ENCODE results near the gene PAN2. TPM values are rescaled to one million over a fixed set of nuclear protein-coding genes. Genes with fewer than 3 reads are reported as not detected.

The PAN2 gene
- total and polyA plus RNA-seq, 4 experiments from 2014 or later: 5.6 to 203 (median 102) TPM

GRCh38 chr12:56300644-56301464 is 32.9 kb downstream of the PAN2 start:
- H3K4me3 ChIP-seq (ENCODE audit: low read length in 2 of 2): peak overlapping the region; percentile 79 to 97
- ChIA-PET CTCF (ENCODE audit: partially characterized antibody) (no interaction called here), POLR2A (ENCODE audit: partially characterized antibody) (interaction anchor here (0.6 to 2.8 kb wide), 4 partner anchors 10 to 62 kb away, joined by 4 to 10 read pairs (median 7); partner anchors contain the start of genes ANKRD52 and PAN2)
- Mint-ChIP-seq H3K27me3 (no peaks in the 10 kb centered on the region), H3K4me1 (peaks cover 31 to 66% (median 48%) of the 10 kb centered on the region in 4 donors), H3K27ac (peak overlapping the region; percentile 95 to 99 (median 98)), H3K4me3 (peak overlapping the region; percentile 90 to 97 (median 96)), H3K36me3 (peaks cover 3 to 31% of the 10 kb centered on the region in 2 donors), H3K9me3 (no peaks in the 10 kb centered on the region)
- no peaks in the 10 kb centered on the region for H3K9me3 ChIP-seq (ENCODE audit: control insufficient read depth in 1 of 2, low read length in 2 of 2)
- no peak for DNase-seq
- peaks cover 56% of the 10 kb centered on the region for H3K4me1 ChIP-seq (ENCODE audit: insufficient read depth, low read length)
- intact Hi-C loops (cut with micrococcal nuclease): loop anchor here (1.0 kb wide), 11 partner anchors 15 to 563 kb away; partner anchors contain the start of genes ANKRD52, IL23A, SPRYD4 and STAT2
- H3K27me3 ChIP-seq (ENCODE audit: insufficient read depth, low read length): no peaks in the 10 kb centered on the region
- peaks cover 4% of the 10 kb centered on the region for H3K36me3 ChIP-seq (ENCODE audit: insufficient read depth, low read length)
- peak overlapping the region; percentile 99 for H3K27ac ChIP-seq (ENCODE audit: low read depth, low read length)

- H3K27ac ChIP-seq (ENCODE audit: low read depth, low read length): peak within 1 kb of the TSS; percentile 99
- peaks cover 4% of the 10 kb centered on the region for H3K36me3 ChIP-seq (ENCODE audit: insufficient read depth, low read length)
- peak; percentile 98 to 99 (median 99) for DNase-seq
- Mint-ChIP-seq H3K4me1 (peaks cover 31 to 66% (median 50%) of the 10 kb centered on the region in 4 donors), H3K27me3 (no peaks in the 10 kb centered on the region), H3K36me3 (peaks cover under 1 to 28% of the 10 kb centered on the region in 2 donors), H3K9me3 (no peaks in the 10 kb centered on the region), H3K4me3 (peak within 1 kb of the TSS; percentile 90 to 97 (median 96)), H3K27ac (peak within 1 kb of the TSS; percentile 95 to 99 (median 98))
- ChIA-PET CTCF (ENCODE audit: partially characterized antibody) (interaction anchor here (1.4 to 1.5 kb wide), 2 partner anchors 60 to 164 kb away, joined by 4 to 6 read pairs; partner anchors contain the start of gene STAT2), POLR2A (ENCODE audit: partially characterized antibody) (interaction anchor here (0.6 to 2.8 kb wide), 15 partner anchors 8 to 426 kb away, joined by 3 to 11 read pairs (median 4); partner anchors contain the start of genes ANKRD52, ESYT1, IL23A and PA2G4)
- H3K27me3 ChIP-seq (ENCODE audit: insufficient read depth, low read length): no peaks in the 10 kb centered on the region
- H3K4me3 ChIP-seq (ENCODE audit: low read length in 2 of 2): peak within 1 kb of the TSS; percentile 79 to 97
- H3K9me3 ChIP-seq (ENCODE audit: control insufficient read depth in 1 of 2, low read length in 2 of 2): no peaks in the 10 kb centered on the region
- peaks cover 57% of the 10 kb centered on the region for H3K4me1 ChIP-seq (ENCODE audit: insufficient read depth, low read length)
- intact Hi-C loops (cut with micrococcal nuclease): loop anchor here (1.0 kb wide), 12 partner anchors 9 to 562 kb away; partner anchors contain the start of genes ANKRD52, IL23A, SPRYD4 and STAT2
Observed at GRCh38 chr12:56299853-56300643, 33.8 kb downstream of the PAN2 start, which contains the start of gene CS. TSS of gene CS (minus strand) at chr12:56300330. CDS start at chr12:56300201, 129 bp downstream.

- CTCF ChIA-PET (ENCODE audit: partially characterized antibody): interaction anchor here (1.3 to 1.6 kb wide), 4 partner anchors 17 to 165 kb away, joined by 4 to 6 read pairs (median 6); partner anchors contain the start of genes CNPY2, RNF41 and STAT2
- Histone ChIP-seq H3K27ac (ENCODE audit: low read depth, low read length) (peak overlapping the region; percentile 99), H3K27me3 (ENCODE audit: insufficient read depth, low read length) (no peaks in the 10 kb centered on the region), H3K36me3 (ENCODE audit: insufficient read depth, low read length) (peaks cover 4% of the 10 kb centered on the region), H3K4me3 (ENCODE audit: low read length in 2 of 2) (peak overlapping the region; percentile 79 to 83), H3K9me3 (ENCODE audit: control insufficient read depth in 1 of 2, low read length in 2 of 2) (no peaks in the 10 kb centered on the region), H3K4me1 (ENCODE audit: insufficient read depth, low read length) (peaks cover 57% of the 10 kb centered on the region)
- intact Hi-C loops (cut with micrococcal nuclease): loop anchor here (1.0 kb wide), 1 partner anchor 8 kb away; no protein-coding TSS in a partner anchor
- no peaks in the 10 kb centered on the region for H3K9me3 Mint-ChIP-seq
- POLR2A ChIA-PET (ENCODE audit: partially characterized antibody): interaction anchor here (0.6 to 2.8 kb wide), 17 partner anchors 8 to 427 kb away, joined by 3 to 11 read pairs (median 4); partner anchors contain the start of genes ANKRD52, CNPY2, ESYT1 and IL23A
- peak overlapping the region; percentile 90 to 97 (median 96) for H3K4me3 Mint-ChIP-seq
- no peaks in the 10 kb centered on the region for H3K27me3 Mint-ChIP-seq
- H3K4me1 Mint-ChIP-seq: peaks cover 31 to 67% (median 52%) of the 10 kb centered on the region in 4 donors
- H3K27ac Mint-ChIP-seq: peak overlapping the region; percentile 95 to 99 (median 98)
- DNase-seq: peak; percentile 38 to 67 (median 49)
- H3K36me3 Mint-ChIP-seq: peaks cover 0 to 27% of the 10 kb centered on the region in 2 donors
Observed at GRCh38 chr12:56299308-56299852, 34.4 kb downstream of the PAN2 start.

- H3K27ac Mint-ChIP-seq: peak overlapping the region; percentile 95 to 99 (median 98)
- peaks cover 0 to 30% of the 10 kb centered on the region in 2 donors for H3K36me3 Mint-ChIP-seq
- Histone ChIP-seq H3K9me3 (ENCODE audit: control insufficient read depth in 1 of 2, low read length in 2 of 2) (no peaks in the 10 kb centered on the region), H3K27ac (ENCODE audit: low read depth, low read length) (peak overlapping the region; percentile 99), H3K4me1 (ENCODE audit: insufficient read depth, low read length) (peaks cover 61% of the 10 kb centered on the region), H3K36me3 (ENCODE audit: insufficient read depth, low read length) (peaks cover 4% of the 10 kb centered on the region), H3K4me3 (ENCODE audit: low read length in 2 of 2) (peak overlapping the region; percentile 79 to 83), H3K27me3 (ENCODE audit: insufficient read depth, low read length) (no peaks in the 10 kb centered on the region)
- intact Hi-C loops (cut with micrococcal nuclease): loop anchor here (1.0 kb wide), 1 partner anchor 8 kb away; no protein-coding TSS in a partner anchor
- peaks cover 34 to 71% (median 55%) of the 10 kb centered on the region in 4 donors for H3K4me1 Mint-ChIP-seq
- peak in 1 of 5 donors; percentile 8 for DNase-seq
- H3K4me3 Mint-ChIP-seq: peak overlapping the region; percentile 90 to 97 (median 96)
- no peaks in the 10 kb centered on the region for H3K9me3 Mint-ChIP-seq
- POLR2A ChIA-PET (ENCODE audit: partially characterized antibody): interaction anchor here (0.8 to 2.8 kb wide), 14 partner anchors 8 to 427 kb away, joined by 3 to 11 read pairs (median 4); partner anchors contain the start of genes ANKRD52, CNPY2, ESYT1 and IL23A
- CTCF ChIA-PET (ENCODE audit: partially characterized antibody): interaction anchor here (0.9 to 2.3 kb wide), 8 partner anchors 10 to 175 kb away, joined by 3 to 7 read pairs (median 6); partner anchors contain the start of genes CNPY2, RNF41, SMARCC2 and STAT2
- H3K27me3 Mint-ChIP-seq: no peaks in the 10 kb centered on the region
Observed at GRCh38 chr12:56298828-56299227, 35.0 kb downstream of the PAN2 start.

- H3K36me3 Mint-ChIP-seq: peaks cover 3 to 35% of the 10 kb centered on the region in 2 donors
- H3K4me1 Mint-ChIP-seq: peaks cover 37 to 78% (median 60%) of the 10 kb centered on the region in 4 donors
Observed at GRCh38 chr12:56297400-56297799, 36.4 kb downstream of the PAN2 start.

GRCh38 chr12:56296295-56296694 is 37.5 kb downstream of the PAN2 start:
- Histone ChIP-seq H3K27me3 (ENCODE audit: insufficient read depth, low read length) (no peaks in the 10 kb centered on the region), H3K4me3 (ENCODE audit: low read length in 2 of 2) (no peak overlapping the region), H3K9me3 (ENCODE audit: control insufficient read depth in 1 of 2, low read length in 2 of 2) (no peaks in the 10 kb centered on the region), H3K4me1 (ENCODE audit: insufficient read depth, low read length) (peaks cover 66% of the 10 kb centered on the region), H3K36me3 (ENCODE audit: insufficient read depth, low read length) (peaks cover 9% of the 10 kb centered on the region), H3K27ac (ENCODE audit: low read depth, low read length) (no peak overlapping the region)
- Mint-ChIP-seq H3K9me3 (no peaks in the 10 kb centered on the region), H3K36me3 (peaks cover 4 to 39% of the 10 kb centered on the region in 2 donors), H3K27me3 (no peaks in the 10 kb centered on the region), H3K27ac (peak overlapping the region in 6 of 7 donors; percentile 21 to 96 (median 40)), H3K4me3 (peak overlapping the region in 1 of 8 donors; percentile 70), H3K4me1 (peaks cover 38 to 75% (median 57%) of the 10 kb centered on the region in 4 donors)
- intact Hi-C loops (cut with micrococcal nuclease): no loop called here
- no peak for DNase-seq
- CTCF ChIA-PET (ENCODE audit: partially characterized antibody): interaction anchor here (1.2 kb wide), 1 partner anchor 30 kb away, joined by 3 read pairs; the partner anchor contains the start of gene COQ10A
- POLR2A ChIA-PET (ENCODE audit: partially characterized antibody): interaction anchor here (1.5 kb wide), 1 partner anchor 20 kb away, joined by 5 read pairs; the partner anchor contains the start of gene CNPY2

More at GRCh38 chr12:56297400-56297799, 36.4 kb downstream of the PAN2 start:
- DNase-seq: no peak
- Histone ChIP-seq H3K27me3 (ENCODE audit: insufficient read depth, low read length) (no peaks in the 10 kb centered on the region), H3K27ac (ENCODE audit: low read depth, low read length) (no peak overlapping the region), H3K9me3 (ENCODE audit: control insufficient read depth in 1 of 2, low read length in 2 of 2) (no peaks in the 10 kb centered on the region), H3K4me1 (ENCODE audit: insufficient read depth, low read length) (peaks cover 68% of the 10 kb centered on the region), H3K4me3 (ENCODE audit: low read length in 2 of 2) (no peak overlapping the region), H3K36me3 (ENCODE audit: insufficient read depth, low read length) (peaks cover 6% of the 10 kb centered on the region)
- CTCF ChIA-PET (ENCODE audit: partially characterized antibody): interaction anchor here (1.1 to 2.3 kb wide), 6 partner anchors 10 to 108 kb away, joined by 3 to 7 read pairs (median 4); partner anchors contain the start of genes COQ10A, SMARCC2 and STAT2
- POLR2A ChIA-PET (ENCODE audit: partially characterized antibody): interaction anchor here (0.7 to 1.5 kb wide), 5 partner anchors 18 to 172 kb away, joined by 3 to 5 read pairs (median 3); partner anchors contain the start of genes CNPY2, COQ10A and TIMELESS
- intact Hi-C loops (cut with micrococcal nuclease): no loop called here
- Mint-ChIP-seq H3K9me3 (no peaks in the 10 kb centered on the region), H3K27ac (peak overlapping the region in 5 of 7 donors; percentile 47 to 98 (median 79)), H3K27me3 (no peaks in the 10 kb centered on the region), H3K4me3 (peak overlapping the region in 5 of 8 donors; percentile 19 to 59 (median 28))

All from CD4-positive, alpha-beta memory T cell (primary cell).